GM12892 (cell line): ENCODE results near the gene RHOH.

Experiments used
- POLR2A ChIP-seq: IDR thresholded peaks from 2 replicates; pipeline ENCODE4 v1.6.1; 2011; ENCODE audit warnings: low read depth, low read length, control low read depth
- POLR2AphosphoS5 ChIP-seq: IDR thresholded peaks from 2 replicates; pipeline ENCODE4 v1.6.1; 2011; ENCODE audit warnings: low read depth, low read length, control low read depth

DNA sequence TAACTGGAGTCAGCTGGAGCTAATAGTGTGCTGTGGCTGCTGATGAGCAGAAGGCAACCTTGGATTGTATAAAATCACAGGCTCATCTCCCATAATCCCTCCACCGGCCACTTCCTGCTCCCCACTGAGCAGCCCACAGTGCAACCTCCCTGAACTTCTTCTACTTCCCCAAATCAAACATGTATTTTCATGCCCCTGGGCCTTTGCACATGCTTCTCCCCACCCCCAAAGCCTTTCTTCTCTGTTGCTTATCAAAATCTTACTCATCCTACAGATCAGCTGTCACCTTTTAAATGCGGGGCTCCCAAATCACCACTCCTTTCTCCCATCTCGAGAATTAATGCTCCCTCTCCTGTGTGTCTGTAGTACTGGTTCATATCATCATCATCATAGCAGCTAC lies 35.8 kb downstream of the RHOH start:
- TF ChIP-seq POLR2A (no peak), POLR2AphosphoS5 (no peak)
